ENCODE measurements around the gene PARG.
"Not testable (repeated sequence)": the region's sequence is repeated elsewhere in the genome, so short reads cannot be mapped to it uniquely, and the experiment has no call there.

PARG gene

GRCh38 chr10:49827297-49827696, 114.5 kb downstream of the PARG start:
- no peak for DNase-seq (ENCODE audit: low read depth)

- no peak for DNase-seq (ENCODE audit: low read depth)
Observed at GRCh38 chr10:49819234-49819958, 122.4 kb downstream of the PARG start.

GRCh38 chr10:49817845-49818244, 124.0 kb downstream of the PARG start:
- DNase-seq (ENCODE audit: low read depth) = no peak

GRCh38 chr10:49803988-49804387, 137.8 kb downstream of the PARG start:
- DNase-seq (ENCODE audit: low read depth) = peak; percentile 22

GRCh38 chr10:49798275-49798674, 143.6 kb downstream of the PARG start:
- DNase-seq (ENCODE audit: low read depth) = no peak

- DNase-seq (ENCODE audit: low read depth) = no peak
Observed at GRCh38 chr10:49791100-49791499, 150.7 kb downstream of the PARG start.

- DNase-seq (ENCODE audit: low read depth) = no peak
Observed at GRCh38 chr10:49784681-49785080, 157.1 kb downstream of the PARG start.

- no peak for DNase-seq (ENCODE audit: low read depth)
Observed at GRCh38 chr10:49783645-49784044, 158.2 kb downstream of the PARG start.

GRCh38 chr10:49781247-49781646, 160.6 kb downstream of the PARG start:
- DNase-seq (ENCODE audit: low read depth) = peak; percentile 26

GRCh38 chr10:49778197-49778596, 163.6 kb downstream of the PARG start:
- no peak for DNase-seq (ENCODE audit: low read depth)

- DNase-seq (ENCODE audit: low read depth) = no peak
Observed at GRCh38 chr10:49776851-49777250, 165.0 kb downstream of the PARG start.

- no peak for DNase-seq (ENCODE audit: low read depth)
Observed at GRCh38 chr10:49775014-49775413, 166.8 kb downstream of the PARG start.

- not testable (repeated sequence) for DNase-seq (ENCODE audit: low read depth)
Observed at GRCh38 chr10:49772944-49773343, 168.9 kb downstream of the PARG start.

GRCh38 chr10:49771046-49771445, 170.8 kb downstream of the PARG start:
- DNase-seq (ENCODE audit: low read depth) = not testable (repeated sequence)

GRCh38 chr10:49769692-49770091, 172.1 kb downstream of the PARG start:
- no peak for DNase-seq (ENCODE audit: low read depth)

- DNase-seq (ENCODE audit: low read depth) = no peak
Observed at GRCh38 chr10:49768731-49769130, 173.1 kb downstream of the PARG start.

GRCh38 chr10:49768329-49768728, 173.5 kb downstream of the PARG start:
- DNase-seq (ENCODE audit: low read depth) = no peak

Data from ELR (cell line).